WTC11 (cell line): ENCODE data around the gene RIMBP2.

Experiments used
- ZNF263 ChIP-seq: sonication (generic); formaldehyde crosslinking; IDR thresholded peaks from 2 replicates; pipeline ENCODE4 v1.8.1; 2022; ENCODE audit warnings: low read depth, mild to moderate bottlenecking, moderate library complexity, missing genetic modification reagents
- TF ChIP-seq, protein P1 (sequence below): fragments of 200-600 bp; IDR thresholded peaks from 2 replicates; pipeline ENCODE4 v1.8.0; 2022; ENCODE audit warnings: antibody characterized with exemption
- TF ChIP-seq, protein P2 (sequence below): sonication (generic); formaldehyde crosslinking; IDR thresholded peaks from 2 replicates; pipeline ENCODE4 v1.8.0; 2023; ENCODE audit warnings: mild to moderate bottlenecking, missing genetic modification reagents
- TF ChIP-seq, protein P3 (sequence below): sonication (generic); formaldehyde crosslinking; IDR thresholded peaks from 2 replicates; pipeline ENCODE4 v1.8.0; 2023; ENCODE audit warnings: missing genetic modification reagents
- TF ChIP-seq, protein P4 (sequence below): fragments of 250-450 bp; sonication (Bioruptor Pico); IDR thresholded peaks from 2 replicates; pipeline ENCODE4 v1.9.0; 2021; ENCODE audit warnings: moderate library complexity, mild to moderate bottlenecking, inconsistent platforms, borderline replicate concordance

DNA sequence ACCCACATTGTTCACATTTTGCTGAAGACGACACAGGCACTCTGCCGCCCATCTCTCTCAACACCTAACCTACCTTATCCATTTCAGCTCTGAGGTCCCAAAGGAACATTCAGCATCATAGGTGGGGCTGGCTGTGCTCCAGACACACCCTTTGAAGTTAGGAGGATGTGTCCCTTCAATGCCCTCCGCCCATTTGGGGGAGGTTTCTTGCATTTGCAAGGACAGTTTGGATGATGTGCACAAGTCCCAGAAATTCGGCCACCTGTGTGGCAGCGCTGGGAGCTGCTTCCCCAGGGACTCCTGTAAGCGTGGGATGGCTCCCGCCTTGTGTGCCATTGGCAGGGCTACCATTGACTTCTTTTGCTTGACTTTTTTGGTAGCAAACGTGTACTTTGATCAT is 113.8 kb downstream of the RIMBP2 start:
- TF ChIP-seq, protein P1, sequence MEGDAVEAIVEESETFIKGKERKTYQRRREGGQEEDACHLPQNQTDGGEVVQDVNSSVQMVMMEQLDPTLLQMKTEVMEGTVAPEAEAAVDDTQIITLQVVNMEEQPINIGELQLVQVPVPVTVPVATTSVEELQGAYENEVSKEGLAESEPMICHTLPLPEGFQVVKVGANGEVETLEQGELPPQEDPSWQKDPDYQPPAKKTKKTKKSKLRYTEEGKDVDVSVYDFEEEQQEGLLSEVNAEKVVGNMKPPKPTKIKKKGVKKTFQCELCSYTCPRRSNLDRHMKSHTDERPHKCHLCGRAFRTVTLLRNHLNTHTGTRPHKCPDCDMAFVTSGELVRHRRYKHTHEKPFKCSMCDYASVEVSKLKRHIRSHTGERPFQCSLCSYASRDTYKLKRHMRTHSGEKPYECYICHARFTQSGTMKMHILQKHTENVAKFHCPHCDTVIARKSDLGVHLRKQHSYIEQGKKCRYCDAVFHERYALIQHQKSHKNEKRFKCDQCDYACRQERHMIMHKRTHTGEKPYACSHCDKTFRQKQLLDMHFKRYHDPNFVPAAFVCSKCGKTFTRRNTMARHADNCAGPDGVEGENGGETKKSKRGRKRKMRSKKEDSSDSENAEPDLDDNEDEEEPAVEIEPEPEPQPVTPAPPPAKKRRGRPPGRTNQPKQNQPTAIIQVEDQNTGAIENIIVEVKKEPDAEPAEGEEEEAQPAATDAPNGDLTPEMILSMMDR, result no peak
- TF ChIP-seq, protein P2, sequence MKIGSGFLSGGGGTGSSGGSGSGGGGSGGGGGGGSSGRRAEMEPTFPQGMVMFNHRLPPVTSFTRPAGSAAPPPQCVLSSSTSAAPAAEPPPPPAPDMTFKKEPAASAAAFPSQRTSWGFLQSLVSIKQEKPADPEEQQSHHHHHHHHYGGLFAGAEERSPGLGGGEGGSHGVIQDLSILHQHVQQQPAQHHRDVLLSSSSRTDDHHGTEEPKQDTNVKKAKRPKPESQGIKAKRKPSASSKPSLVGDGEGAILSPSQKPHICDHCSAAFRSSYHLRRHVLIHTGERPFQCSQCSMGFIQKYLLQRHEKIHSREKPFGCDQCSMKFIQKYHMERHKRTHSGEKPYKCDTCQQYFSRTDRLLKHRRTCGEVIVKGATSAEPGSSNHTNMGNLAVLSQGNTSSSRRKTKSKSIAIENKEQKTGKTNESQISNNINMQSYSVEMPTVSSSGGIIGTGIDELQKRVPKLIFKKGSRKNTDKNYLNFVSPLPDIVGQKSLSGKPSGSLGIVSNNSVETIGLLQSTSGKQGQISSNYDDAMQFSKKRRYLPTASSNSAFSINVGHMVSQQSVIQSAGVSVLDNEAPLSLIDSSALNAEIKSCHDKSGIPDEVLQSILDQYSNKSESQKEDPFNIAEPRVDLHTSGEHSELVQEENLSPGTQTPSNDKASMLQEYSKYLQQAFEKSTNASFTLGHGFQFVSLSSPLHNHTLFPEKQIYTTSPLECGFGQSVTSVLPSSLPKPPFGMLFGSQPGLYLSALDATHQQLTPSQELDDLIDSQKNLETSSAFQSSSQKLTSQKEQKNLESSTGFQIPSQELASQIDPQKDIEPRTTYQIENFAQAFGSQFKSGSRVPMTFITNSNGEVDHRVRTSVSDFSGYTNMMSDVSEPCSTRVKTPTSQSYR (CRISPR knock-in tag), result no peak
- TF ChIP-seq ZNF263 (CRISPR knock-in tag), result no peak
- TF ChIP-seq, protein P3, sequence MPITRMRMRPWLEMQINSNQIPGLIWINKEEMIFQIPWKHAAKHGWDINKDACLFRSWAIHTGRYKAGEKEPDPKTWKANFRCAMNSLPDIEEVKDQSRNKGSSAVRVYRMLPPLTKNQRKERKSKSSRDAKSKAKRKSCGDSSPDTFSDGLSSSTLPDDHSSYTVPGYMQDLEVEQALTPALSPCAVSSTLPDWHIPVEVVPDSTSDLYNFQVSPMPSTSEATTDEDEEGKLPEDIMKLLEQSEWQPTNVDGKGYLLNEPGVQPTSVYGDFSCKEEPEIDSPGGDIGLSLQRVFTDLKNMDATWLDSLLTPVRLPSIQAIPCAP (CRISPR knock-in tag), result no peak
- TF ChIP-seq, protein P4, sequence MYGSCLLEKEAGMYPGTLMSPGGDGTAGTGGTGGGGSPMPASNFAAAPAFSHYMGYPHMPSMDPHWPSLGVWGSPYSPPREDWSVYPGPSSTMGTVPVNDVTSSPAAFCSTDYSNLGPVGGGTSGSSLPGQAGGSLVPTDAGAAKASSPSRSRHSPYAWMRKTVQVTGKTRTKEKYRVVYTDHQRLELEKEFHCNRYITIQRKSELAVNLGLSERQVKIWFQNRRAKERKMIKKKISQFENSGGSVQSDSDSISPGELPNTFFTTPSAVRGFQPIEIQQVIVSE (CRISPR knock-in tag), result no peak
